Fibroblast of the aortic adventitia (primary cell): ENCODE measurements around the gene HSPA1L. TPM values are rescaled to one million over a fixed set of nuclear protein-coding genes. Genes with fewer than 3 reads are reported as not detected.
A peak's percentile ranks its signal among the peaks of the same experiment; 100 is the strongest.

Experiments used
- DNase-seq: peaks from one replicate; pipeline ENCODE4 v3.0.0-alpha.2; 2010; ENCODE audit warnings: low read depth
- H3K4me3 ChIP-seq: 2 replicates; pipeline ENCODE4 v1.5.1; 2011; ENCODE audit warnings: low read depth, mild to moderate bottlenecking, control low read depth, low read length, moderate library complexity
- CTCF ChIP-seq: IDR thresholded peaks from 2 replicates; pipeline ENCODE4 v1.5.1; 2011; ENCODE audit warnings: mild to moderate bottlenecking, low read length, control low read depth, inconsistent platforms; ENCODE audit not compliant: insufficient read depth
- small RNA-seq: library from RNA; depleted of rRNA; stranded (forward); fragments of <200 nt; gene quantifications from one replicate; pipeline ENCODE3, GENCODE V24; 2012
- total RNA-seq: library from RNA; depleted of rRNA; stranded (reverse); fragments of >200 nt; gene quantifications from 2 replicates; pipeline ENCODE4 v1.2.3, GENCODE V29; 2012; ENCODE audit warnings: low replicate concordance

HSPA1L gene
- total RNA-seq, 1 donor = 1.4 TPM

GRCh38 chr6:31761343-31761742 is 53.7 kb downstream of the HSPA1L start:
- no peak for TF ChIP-seq CTCF
- no peak overlapping the region for H3K4me3 ChIP-seq
- no peak for DNase-seq

GRCh38 chr6:31760790-31761189 is 54.3 kb downstream of the HSPA1L start:
- no peak for TF ChIP-seq CTCF
- H3K4me3 ChIP-seq = no peak overlapping the region
- no peak for DNase-seq

Small RNAs within 50 kb of the gene (small RNA-seq; reads per million reads assigned to genes)
- gene MSH5-SAPCD1 (not detected), gene RF00019 (not detected), gene SAPCD1 (not detected), gene SNORD48 (23.7 reads per million, percentile 96 among the genes with 10 or more reads in this experiment), gene SNORD52 (not detected)

Other genes with a start within 250 kb of the HSPA1L start
- not detected in 2 replicates for gene LTA, start 243.0 kb downstream of the HSPA1L start, total RNA-seq
- gene TNF, start 239.7 kb downstream of the HSPA1L start, total RNA-seq = not detected in 2 replicates
- not detected in 2 replicates for gene LTB, start 232.9 kb downstream of the HSPA1L start, total RNA-seq
- gene LST1, start 229.0 kb downstream of the HSPA1L start, total RNA-seq = not detected in 2 replicates
- not detected in 2 replicates for gene NCR3, start 222.3 kb downstream of the HSPA1L start, total RNA-seq
- not detected in 2 replicates for gene AIF1, start 200.0 kb downstream of the HSPA1L start, total RNA-seq
- gene PRRC2A, start 194.6 kb downstream of the HSPA1L start, total RNA-seq = 24.0 and 68.0 TPM in 2 replicates
- gene BAG6, start 162.6 kb downstream of the HSPA1L start, total RNA-seq = 109 and 161 TPM in 2 replicates
- 2.0 TPM in 1 of 2 replicates, not detected in the other for gene APOM, start 159.4 kb downstream of the HSPA1L start, total RNA-seq
- gene C6orf47, start 154.5 kb downstream of the HSPA1L start, total RNA-seq = 18.4 and 26.3 TPM in 2 replicates
- gene GPANK1, start 150.3 kb downstream of the HSPA1L start, total RNA-seq = 19.9 and 69.8 TPM in 2 replicates
- gene CSNK2B, start 149.2 kb downstream of the HSPA1L start, total RNA-seq = 134 and 214 TPM in 2 replicates
- gene LY6G5B, start 145.3 kb downstream of the HSPA1L start, total RNA-seq = 2.8 and 4.5 TPM in 2 replicates
- 1.1 TPM in 1 of 2 replicates, not detected in the other for gene LY6G5C, start 134.2 kb downstream of the HSPA1L start, total RNA-seq
- 23.5 and 27.1 TPM in 2 replicates for gene ABHD16A, start 112.0 kb downstream of the HSPA1L start, total RNA-seq
- gene LY6G6F, start 108.4 kb downstream of the HSPA1L start, total RNA-seq = not detected in 2 replicates
- not detected in 2 replicates for gene LY6G6D, start 99.9 kb downstream of the HSPA1L start, total RNA-seq
- gene LY6G6C, start 93.5 kb downstream of the HSPA1L start, total RNA-seq = not detected in 2 replicates
- not detected in 2 replicates for gene MPIG6B, start 91.9 kb downstream of the HSPA1L start, total RNA-seq
- gene DDAH2, start 86.0 kb downstream of the HSPA1L start, total RNA-seq = 70.5 and 223 TPM in 2 replicates
- gene CLIC1, start 78.8 kb downstream of the HSPA1L start, total RNA-seq = 174 and 576 TPM in 2 replicates
- gene MSH5, start 75.3 kb downstream of the HSPA1L start, total RNA-seq = 3.1 and 23.0 TPM in 2 replicates
- 0.90 and 6.2 TPM in 2 replicates for gene SAPCD1, start 52.6 kb downstream of the HSPA1L start, total RNA-seq
- 0.36 and 0.90 TPM in 2 replicates for gene VWA7, start 38.0 kb downstream of the HSPA1L start, total RNA-seq
- 19.6 and 68.8 TPM in 2 replicates for gene VARS1, start 19.5 kb downstream of the HSPA1L start, total RNA-seq
- 49.5 and 88.3 TPM in 2 replicates for gene LSM2, start 8.3 kb downstream of the HSPA1L start, total RNA-seq
- 52.8 and 76.9 TPM in 2 replicates for gene HSPA1A, start 260 bp upstream of the HSPA1L start, total RNA-seq
- 62.0 and 112 TPM in 2 replicates for gene HSPA1B, start 12.5 kb upstream of the HSPA1L start, total RNA-seq
- 35.8 and 48.2 TPM in 2 replicates for gene NEU1, start 47.5 kb upstream of the HSPA1L start, total RNA-seq
- gene SLC44A4, start 63.7 kb upstream of the HSPA1L start, total RNA-seq = 0.27 TPM in 1 of 2 replicates, not detected in the other
- 37.9 and 62.0 TPM in 2 replicates for gene EHMT2, start 82.4 kb upstream of the HSPA1L start, total RNA-seq
- gene ZBTB12, start 86.8 kb upstream of the HSPA1L start, total RNA-seq = 3.3 and 3.8 TPM in 2 replicates
- 4.4 and 48.2 TPM in 2 replicates for gene C2, start 112.4 kb upstream of the HSPA1L start, total RNA-seq
- 32.9 and 39.1 TPM in 2 replicates for gene CFB, start 130.8 kb upstream of the HSPA1L start, total RNA-seq
- gene NELFE, start 143.7 kb upstream of the HSPA1L start, total RNA-seq = 36.6 and 109 TPM in 2 replicates
- 30.7 and 42.8 TPM in 2 replicates for gene SKIC2, start 143.9 kb upstream of the HSPA1L start, total RNA-seq
- gene DXO, start 156.9 kb upstream of the HSPA1L start, total RNA-seq = 15.9 and 28.8 TPM in 2 replicates
- gene C4A, start 166.8 kb upstream of the HSPA1L start, total RNA-seq = 5.2 and 33.5 TPM in 2 replicates
- gene C4B, start 199.5 kb upstream of the HSPA1L start, total RNA-seq = 4.1 and 19.4 TPM in 2 replicates
- 0.09 and 1.3 TPM in 2 replicates for gene CYP21A2, start 223.1 kb upstream of the HSPA1L start, total RNA-seq